Stimulated activated CD4-positive, alpha-beta T cell treated with anti-CD3 and anti-CD28 coated beads, Interleukin-1b, Interleukin-23, amount 100 ng/mL, for 4 hours (primary cell): ENCODE data around the gene SCRT2.
"Not testable (repeated sequence)": the region's sequence is repeated elsewhere in the genome, so short reads cannot be mapped to it uniquely, and the experiment has no call there.

Experiments used
- DNase-seq, 2 donors: peaks; one replicate each; pipeline ENCODE4 v3.0.0-alpha.2; 2020; ENCODE audit warnings: low read depth in 2 of 2

Gene SCRT2

GRCh38 chr20:675453-676314 lies at the start of gene SCRT2:
Gene SCRT2 (minus strand): TSS chr20:675802. CDS start chr20:675601, 201 bp downstream.
- peak; percentile 27 to 59 for DNase-seq

- not testable (repeated sequence) for DNase-seq
Observed at GRCh38 chr20:724797-725196, 49.2 kb upstream of the SCRT2 start.

- DNase-seq, result no peak
Observed at GRCh38 chr20:723756-724155, 48.2 kb upstream of the SCRT2 start.

- DNase-seq, result no peak
Observed at GRCh38 chr20:722822-723644, 47.4 kb upstream of the SCRT2 start.

- no peak for DNase-seq
Observed at GRCh38 chr20:721876-722275, 46.3 kb upstream of the SCRT2 start.

GRCh38 chr20:719816-720215 lies 44.2 kb upstream of the SCRT2 start:
- DNase-seq, result no peak

GRCh38 chr20:719068-719467 lies 43.5 kb upstream of the SCRT2 start:
- no peak for DNase-seq

GRCh38 chr20:717832-718231 lies 42.2 kb upstream of the SCRT2 start:
- DNase-seq, result no peak

- no peak for DNase-seq
Observed at GRCh38 chr20:717271-717670, 41.7 kb upstream of the SCRT2 start.

GRCh38 chr20:714453-714852 lies 38.9 kb upstream of the SCRT2 start:
- no peak for DNase-seq

- no peak for DNase-seq
Observed at GRCh38 chr20:711576-711975, 36.0 kb upstream of the SCRT2 start.

- DNase-seq, result no peak
Observed at GRCh38 chr20:710780-711450, 35.3 kb upstream of the SCRT2 start.

GRCh38 chr20:709991-710779 lies 34.6 kb upstream of the SCRT2 start:
- DNase-seq, result no peak

GRCh38 chr20:709423-709822 lies 33.8 kb upstream of the SCRT2 start:
- no peak for DNase-seq

- DNase-seq, result no peak
Observed at GRCh38 chr20:708956-709355, 33.4 kb upstream of the SCRT2 start.

GRCh38 chr20:707451-708110 lies 32.0 kb upstream of the SCRT2 start:
- DNase-seq, result no peak

- DNase-seq, result no peak
Observed at GRCh38 chr20:706366-706885, 30.8 kb upstream of the SCRT2 start.

- no peak for DNase-seq
Observed at GRCh38 chr20:704726-705125, 29.1 kb upstream of the SCRT2 start.

GRCh38 chr20:703426-703825 lies 27.8 kb upstream of the SCRT2 start:
- no peak for DNase-seq

- DNase-seq, result no peak
Observed at GRCh38 chr20:703006-703405, 27.4 kb upstream of the SCRT2 start.
